Neuronal stem cell (in vitro differentiated cells): Measurements from ENCODE around the gene KCNA10.

Source experiments
- DNase-seq: peaks from one replicate; pipeline ENCODE4 v3.0.0-alpha.2; 2013; ENCODE audit warnings: low spot score
- H2AFZ ChIP-seq: one replicate; pipeline ENCODE4 v1.6.1; 2013; ENCODE audit warnings: mild to moderate bottlenecking, low read length, inconsistent platforms
- H2AK5ac ChIP-seq: 2 replicates; pipeline ENCODE4 v1.6.1; 2013; ENCODE audit warnings: low read depth, mild to moderate bottlenecking, inconsistent platforms, low read length, moderate library complexity, mixed read lengths
- H2BK120ac ChIP-seq: 2 replicates; pipeline ENCODE4 v1.6.1; 2013; ENCODE audit warnings: low read depth, mild to moderate bottlenecking, inconsistent platforms, low read length, moderate library complexity, mixed read lengths
- H2BK12ac ChIP-seq: one replicate; pipeline ENCODE4 v1.6.1; 2013; ENCODE audit warnings: low read length, inconsistent platforms
- H2BK15ac ChIP-seq: 2 replicates; pipeline ENCODE4 v1.6.1; 2013; ENCODE audit warnings: mild to moderate bottlenecking, low read length, inconsistent platforms, mixed read lengths
- H2BK5ac ChIP-seq: one replicate; pipeline ENCODE4 v1.6.1; 2013; ENCODE audit warnings: inconsistent platforms, mild to moderate bottlenecking, low read length, moderate library complexity
- H3K14ac ChIP-seq: one replicate; pipeline ENCODE4 v1.6.1; 2013; ENCODE audit warnings: low read length, inconsistent platforms
- H3K18ac ChIP-seq: 2 replicates; pipeline ENCODE4 v1.6.1; 2013; ENCODE audit warnings: low read length, inconsistent platforms
- H3K23ac ChIP-seq: 2 replicates; pipeline ENCODE4 v1.6.1; 2013; ENCODE audit warnings: low read depth, mild to moderate bottlenecking, mixed read lengths, low read length, inconsistent platforms; ENCODE audit not compliant: poor library complexity
- H3K27ac ChIP-seq: replicated peaks from 3 replicates; pipeline ENCODE4 v1.5.1; 2013; ENCODE audit warnings: low read length, inconsistent platforms
- H3K27me3 ChIP-seq, 3 experiments: 2 replicates each; pipeline ENCODE4 v1.6.1; 2013; ENCODE audit warnings: low read length in 3 of 3, mild to moderate bottlenecking in 2 of 3, inconsistent platforms in 1 of 3, low read depth in 1 of 3, mixed read lengths in 1 of 3, moderate library complexity in 1 of 3; ENCODE audit not compliant: control insufficient read depth in 3 of 3, insufficient read depth in 3 of 3
- H3K36me3 ChIP-seq, 2 donors: replicated peaks in 1 of 2; 2 replicates each; pipeline ENCODE4 v1.6.1; 2013; ENCODE audit warnings: low read length in 2 of 2; ENCODE audit not compliant: control insufficient read depth in 2 of 2, insufficient read depth in 2 of 2
- H3K4ac ChIP-seq: 2 replicates; pipeline ENCODE4 v1.6.1; 2013; ENCODE audit warnings: inconsistent platforms, mild to moderate bottlenecking, low read length, moderate library complexity
- H3K4me1 ChIP-seq, 2 donors: 1 replicate in 1 of 2; 2 replicates in 1 of 2; pipeline ENCODE4 v1.6.1; 2013; ENCODE audit warnings: low read length in 2 of 2, low read depth in 1 of 2; ENCODE audit not compliant: control insufficient read depth in 2 of 2, insufficient read depth in 1 of 2
- H3K4me2 ChIP-seq: one replicate; pipeline ENCODE4 v1.6.1; 2013; ENCODE audit warnings: mild to moderate bottlenecking, low read length, inconsistent platforms; ENCODE audit not compliant: insufficient read depth, poor library complexity, severe bottlenecking
- H3K4me3 ChIP-seq, 2 donors: 2 replicates each; pipeline ENCODE4 v1.5.1; 2013; ENCODE audit warnings: low read length in 2 of 2, mild to moderate bottlenecking in 2 of 2, inconsistent platforms in 1 of 2, moderate library complexity in 1 of 2
- H3K79me1 ChIP-seq: one replicate; pipeline ENCODE4 v1.6.1; 2013; ENCODE audit warnings: low read depth, mild to moderate bottlenecking, inconsistent platforms, low read length, moderate library complexity
- H3K9ac ChIP-seq: one replicate; pipeline ENCODE4 v1.6.1; 2013; ENCODE audit warnings: mild to moderate bottlenecking, low read depth, low read length, inconsistent platforms; ENCODE audit not compliant: poor library complexity
- H3K9me3 ChIP-seq, 2 donors: replicated peaks in 1 of 2; 2 replicates each; pipeline versions ENCODE3 to v1.6.1; 2013; ENCODE audit warnings: low read length in 2 of 2, mild to moderate bottlenecking in 2 of 2, inconsistent platforms in 1 of 2, low read depth in 1 of 2, mixed read lengths in 1 of 2, moderate library complexity in 1 of 2; ENCODE audit not compliant: control insufficient read depth in 2 of 2, insufficient read depth in 1 of 2
- H4K8ac ChIP-seq: one replicate; pipeline ENCODE4 v1.6.1; 2013; ENCODE audit warnings: low read depth, mild to moderate bottlenecking, inconsistent platforms, low read length, moderate library complexity
- H4K91ac ChIP-seq: one replicate; pipeline ENCODE4 v1.6.1; 2013; ENCODE audit warnings: low read length, low read depth, mild to moderate bottlenecking, inconsistent platforms; ENCODE audit not compliant: poor library complexity
- WGBS, 2 donors: extraction: QIAGEN DNeasy Blood & Tissue Kit; methylation state at CpG; one replicate each; pipeline ENCODE4 v1.1.7; 2013; ENCODE audit warnings: missing lambda C conversion rate in 2 of 2, mixed read lengths in 1 of 2; ENCODE audit not compliant: insufficient read length in 2 of 2, insufficient replicate concordance in 1 of 2; ENCODE audit errors: extremely low coverage in 2 of 2; 5-methylcytosine and 5-hydroxymethylcytosine counted together

KCNA10 gene

DNA sequence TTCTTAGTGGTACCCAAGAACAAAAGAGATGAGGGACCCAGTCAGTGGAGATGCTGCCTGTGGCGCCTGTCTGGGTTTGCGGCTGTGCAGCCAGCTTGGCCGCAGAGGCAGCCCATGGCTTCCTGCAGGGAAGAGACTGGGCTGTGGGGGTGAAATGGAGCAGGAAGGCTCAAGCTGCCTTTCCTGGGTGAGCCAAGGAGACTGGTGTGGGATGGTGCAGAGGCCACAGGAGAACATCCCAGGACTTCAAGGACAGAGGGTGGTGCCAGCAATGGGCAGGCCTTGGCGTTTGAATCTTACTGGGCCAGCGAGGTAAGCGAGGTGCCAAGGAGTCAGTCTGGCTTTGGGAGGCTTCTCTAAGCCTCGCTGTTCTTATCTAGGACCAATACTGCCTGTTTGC lies 26.4 kb downstream of the KCNA10 start:
- Histone ChIP-seq H2AK5ac (no peak overlapping the region), H2BK15ac (no peak overlapping the region), H3K36me3 (no peaks in the 10 kb centered on the region), H2BK12ac (no peak overlapping the region), H3K27me3 (peaks cover 0 to 4% (median 0%) of the 10 kb centered on the region in 3 experiments), H3K4me1 (peaks cover 0 to 12% of the 10 kb centered on the region in 2 donors), H3K4ac (no peak overlapping the region), H3K9ac (no peak overlapping the region), H3K9me3 (no peaks in the 10 kb centered on the region), H2BK5ac (no peak overlapping the region), H3K4me3 (no peak overlapping the region), H3K18ac (no peak overlapping the region), H4K8ac (no peak overlapping the region), H2BK120ac (peak overlapping the region; percentile 16), H3K4me2 (no peak overlapping the region), H3K23ac (no peak overlapping the region), H3K27ac (no peak overlapping the region), H2AFZ (no peak overlapping the region), H4K91ac (no peak overlapping the region), H3K14ac (no peak overlapping the region), H3K79me1 (no peaks in the 10 kb centered on the region)
- DNase-seq = no peak
- no CpG with 5 or more reads among the region's 7 CpGs for WGBS, 2 donors

DNA sequence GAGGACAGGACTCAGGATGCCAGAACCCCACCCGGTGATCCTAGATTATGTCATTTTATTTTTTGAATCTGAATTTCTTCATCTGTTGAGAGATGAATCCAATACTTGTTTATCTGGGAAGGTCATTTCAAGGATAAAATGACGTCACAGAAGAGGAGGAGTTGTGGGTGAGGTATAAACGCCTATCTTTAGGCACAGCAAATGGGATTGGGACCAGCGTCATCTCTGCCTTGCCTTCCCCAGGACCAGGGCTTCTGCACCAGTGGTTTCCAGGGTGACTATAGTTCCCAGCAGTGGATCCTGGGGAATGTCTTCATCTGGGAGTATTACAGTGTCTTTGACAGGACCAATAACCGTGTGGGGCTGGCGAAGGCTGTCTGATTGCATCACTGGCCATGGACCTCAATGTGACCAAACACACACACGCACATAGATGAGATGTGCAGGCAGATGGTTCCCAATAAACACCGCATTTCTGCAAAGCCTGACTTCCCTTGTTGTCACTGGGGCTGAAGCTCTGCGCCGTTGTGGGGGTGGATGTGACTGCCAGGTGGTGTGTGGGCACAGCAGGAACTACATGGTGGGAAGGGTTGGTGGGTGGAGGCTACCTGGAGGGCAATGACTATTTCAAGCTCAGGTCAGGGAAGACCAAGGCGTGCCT lies 28.1 kb downstream of the KCNA10 start:
- Histone ChIP-seq H3K4ac (no peak overlapping the region), H2BK5ac (no peak overlapping the region), H3K18ac (no peak overlapping the region), H3K4me2 (no peak overlapping the region), H3K27ac (no peak overlapping the region), H3K23ac (no peak overlapping the region), H3K79me1 (no peaks in the 10 kb centered on the region), H2BK120ac (no peak overlapping the region), H4K91ac (no peak overlapping the region), H4K8ac (no peak overlapping the region), H3K9me3 (no peaks in the 10 kb centered on the region), H2AK5ac (no peak overlapping the region), H3K4me1 (peaks cover 0 to 12% of the 10 kb centered on the region in 2 donors), H2BK15ac (no peak overlapping the region), H3K4me3 (no peak overlapping the region), H3K14ac (no peak overlapping the region), H3K27me3 (peaks cover 0 to 16% (median 0%) of the 10 kb centered on the region in 3 experiments), H2AFZ (no peak overlapping the region), H2BK12ac (no peak overlapping the region), H3K9ac (no peak overlapping the region), H3K36me3 (no peaks in the 10 kb centered on the region)
- DNase-seq = no peak
- whole genome bisulfite sequencing, 2 donors = no CpG with 5 or more reads among the region's 11 CpGs

DNA sequence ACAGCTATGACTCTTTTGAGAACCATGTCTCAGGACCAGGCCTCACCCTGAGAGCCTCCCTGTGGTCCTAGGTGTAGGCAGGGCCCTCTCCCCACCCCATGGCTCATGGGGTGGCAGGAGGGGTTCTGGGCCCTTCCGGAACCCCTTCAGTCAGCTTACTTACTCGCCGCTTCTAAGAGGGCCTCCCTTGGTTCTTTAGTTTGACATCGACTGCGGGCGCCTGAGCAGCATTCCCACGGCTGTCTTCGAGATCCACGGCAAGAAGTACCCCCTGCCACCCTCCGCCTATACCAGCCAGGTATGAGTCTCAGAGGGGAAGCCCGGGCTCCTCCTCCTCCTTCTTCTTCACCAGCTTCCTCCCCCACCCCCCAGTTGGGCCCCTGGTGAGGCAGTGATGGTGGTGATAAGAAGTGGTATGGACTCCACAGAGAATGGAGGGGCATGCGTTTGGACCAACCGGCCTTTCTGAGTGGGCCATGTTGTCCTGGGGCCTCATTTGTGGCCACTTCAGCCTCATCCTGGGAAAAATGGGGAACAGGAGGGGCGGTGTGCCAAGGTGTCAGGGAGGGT lies 28.9 kb downstream of the KCNA10 start:
- no peaks in the 10 kb centered on the region for H3K9me3 ChIP-seq
- no peak overlapping the region for H2AK5ac ChIP-seq
- H2AFZ ChIP-seq = no peak overlapping the region
- H3K36me3 ChIP-seq = no peaks in the 10 kb centered on the region
- H2BK15ac ChIP-seq = no peak overlapping the region
- no peak overlapping the region for H3K23ac ChIP-seq
- H3K18ac ChIP-seq = no peak overlapping the region
- H3K27ac ChIP-seq = no peak overlapping the region
- no peak overlapping the region for H3K9ac ChIP-seq
- DNase-seq = no peak
- no peak overlapping the region for H4K8ac ChIP-seq
- H3K4me1 ChIP-seq = peaks cover 0 to 10% of the 10 kb centered on the region in 2 donors
- H3K4me2 ChIP-seq = no peak overlapping the region
- no CpG with 5 or more reads among the region's 14 CpGs for WGBS, 2 donors
- H3K79me1 ChIP-seq = no peaks in the 10 kb centered on the region
- H3K4ac ChIP-seq = no peak overlapping the region
- H4K91ac ChIP-seq = no peak overlapping the region
- no peak overlapping the region for H2BK5ac ChIP-seq
- no peak overlapping the region for H2BK120ac ChIP-seq
- no peak overlapping the region for H3K14ac ChIP-seq
- H3K27me3 ChIP-seq = peaks cover 0 to 23% (median 0%) of the 10 kb centered on the region in 3 experiments
- H2BK12ac ChIP-seq = no peak overlapping the region
- H3K4me3 ChIP-seq = no peak overlapping the region

GRCh38 chr1:110489406-110489805 lies 29.6 kb downstream of the KCNA10 start:
- Histone ChIP-seq H3K9ac (peak overlapping the region; percentile 47), H4K91ac (no peak overlapping the region), H2BK12ac (no peak overlapping the region), H4K8ac (no peak overlapping the region), H3K18ac (peak overlapping the region; percentile 21), H3K27me3 (peaks cover 0 to 29% (median 0%) of the 10 kb centered on the region in 3 experiments), H3K4me2 (no peak overlapping the region), H2BK120ac (no peak overlapping the region), H3K9me3 (no peaks in the 10 kb centered on the region), H3K14ac (peak overlapping the region; percentile 60), H2AK5ac (no peak overlapping the region), H2AFZ (no peak overlapping the region), H3K27ac (no peak overlapping the region), H2BK15ac (no peak overlapping the region), H3K36me3 (no peaks in the 10 kb centered on the region), H3K4ac (no peak overlapping the region), H3K4me1 (peaks cover 0 to 4% of the 10 kb centered on the region in 2 donors), H2BK5ac (no peak overlapping the region), H3K79me1 (no peaks in the 10 kb centered on the region), H3K4me3 (no peak overlapping the region), H3K23ac (no peak overlapping the region)
- WGBS, 2 donors = no CpG with 5 or more reads among the region's 15 CpGs
- no peak for DNase-seq
